GM18502 (cell line): ENCODE results near the gene MRO.

ENCODE experiments used
- ATAC-seq: cut with Tn5 transposase; IDR thresholded peaks from one replicate; pipeline ENCODE4 v1.9.1; 2021; ENCODE audit warnings: mild to moderate bottlenecking; ENCODE audit not compliant: unreplicated experiment, poor library complexity

Gene MRO

GRCh38 chr18:50748243-50749229 lies 71.3 kb downstream of the MRO start:
- ATAC-seq: no peak

- ATAC-seq: no peak
Measured at GRCh38 chr18:50747849-50748242, 72.0 kb downstream of the MRO start.

- no peak for ATAC-seq
Measured at GRCh38 chr18:50745945-50746344, 73.9 kb downstream of the MRO start.
